ENCODE results near the gene ATF7.
"Not testable (repeated sequence)": the region's sequence is repeated elsewhere in the genome, so short reads cannot be mapped to it uniquely, and the experiment has no call there.

Gene ATF7

GRCh38 chr12:53499266-53500141, 126.7 kb downstream of the ATF7 start, which contains the start of gene MAP3K12:
TSS of gene MAP3K12 (minus strand) at chr12:53499458. CDS start at chr12:53487391, 12,067 bp downstream.
- DNase-seq: peak; percentile 72

- DNase-seq: no peak
Measured at GRCh38 chr12:53498235-53498630, 127.9 kb downstream of the ATF7 start.

- DNase-seq: no peak
Measured at GRCh38 chr12:53497461-53497860, 128.7 kb downstream of the ATF7 start.

- DNase-seq: no peak
Measured at GRCh38 chr12:53496752-53497032, 129.5 kb downstream of the ATF7 start.

- no peak for DNase-seq
Measured at GRCh38 chr12:53495903-53496751, 130.1 kb downstream of the ATF7 start.

- no peak for DNase-seq
Measured at GRCh38 chr12:53493610-53494391, 132.4 kb downstream of the ATF7 start.

- peak; percentile 89 for DNase-seq
Measured at GRCh38 chr12:53492830-53493609, 133.2 kb downstream of the ATF7 start.

GRCh38 chr12:53492188-53492587, 134.0 kb downstream of the ATF7 start:
- DNase-seq: no peak

GRCh38 chr12:53489242-53489864, 136.8 kb downstream of the ATF7 start:
- DNase-seq: no peak

- DNase-seq: no peak
Measured at GRCh38 chr12:53486736-53487487, 139.3 kb downstream of the ATF7 start.

GRCh38 chr12:53485955-53486735, 140.0 kb downstream of the ATF7 start:
- DNase-seq: no peak

GRCh38 chr12:53484686-53485575, 141.3 kb downstream of the ATF7 start:
- DNase-seq: no peak

GRCh38 chr12:53483979-53484377, 142.2 kb downstream of the ATF7 start:
- DNase-seq: no peak

GRCh38 chr12:53483225-53483978, 142.8 kb downstream of the ATF7 start:
- DNase-seq: no peak

GRCh38 chr12:53482626-53483168, 143.5 kb downstream of the ATF7 start:
- no peak for DNase-seq

- no peak for DNase-seq
Measured at GRCh38 chr12:53481939-53482586, 144.1 kb downstream of the ATF7 start.

- DNase-seq: not testable (repeated sequence)
Measured at GRCh38 chr12:53481458-53481857, 144.7 kb downstream of the ATF7 start.
